AG20443 (cell line): ENCODE results near the gene CCZ1B.
"Not testable (repeated sequence)": the region's sequence is repeated elsewhere in the genome, so short reads cannot be mapped to it uniquely, and the experiment has no call there.

Source experiments
- DNase-seq: peaks from one replicate; pipeline ENCODE4 v3.0.0; 2012; ENCODE audit warnings: low spot score, mixed read lengths

Gene CCZ1B

DNA sequence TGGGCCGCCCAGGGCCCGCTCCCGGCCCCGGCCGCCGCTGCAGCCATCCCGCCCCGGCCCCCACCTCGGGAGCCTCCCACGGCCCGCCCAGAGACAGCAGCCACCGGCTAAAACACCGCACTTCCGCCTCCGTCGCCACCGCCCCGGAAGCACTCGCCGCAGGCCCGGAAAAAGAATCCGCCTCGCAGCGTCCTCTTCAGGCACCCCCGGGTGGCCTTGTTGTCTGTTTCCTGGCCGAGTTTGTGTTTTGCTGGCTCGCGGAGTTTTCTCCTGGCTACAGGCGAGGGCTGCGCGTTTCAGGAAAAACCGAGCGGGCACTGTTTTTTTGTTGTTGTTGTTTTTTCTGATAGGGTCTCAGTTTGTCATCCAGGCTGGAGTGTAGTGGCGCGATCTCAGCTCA is at the start of gene CCZ1B:
Gene CCZ1B, minus strand, starts transcription at position 125 of the 400 bp plus-strand sequence. Its CDS starts 78 bp downstream, at position 47.
- not testable (repeated sequence) for DNase-seq

- not testable (repeated sequence) for DNase-seq
These were observed 48.9 kb upstream of the CCZ1B start for GRCh38 chr7:6875022-6875421.

GRCh38 chr7:6872246-6872945 is 46.3 kb upstream of the CCZ1B start:
- not testable (repeated sequence) for DNase-seq

GRCh38 chr7:6871421-6872144 is 45.5 kb upstream of the CCZ1B start:
- not testable (repeated sequence) for DNase-seq

DNA sequence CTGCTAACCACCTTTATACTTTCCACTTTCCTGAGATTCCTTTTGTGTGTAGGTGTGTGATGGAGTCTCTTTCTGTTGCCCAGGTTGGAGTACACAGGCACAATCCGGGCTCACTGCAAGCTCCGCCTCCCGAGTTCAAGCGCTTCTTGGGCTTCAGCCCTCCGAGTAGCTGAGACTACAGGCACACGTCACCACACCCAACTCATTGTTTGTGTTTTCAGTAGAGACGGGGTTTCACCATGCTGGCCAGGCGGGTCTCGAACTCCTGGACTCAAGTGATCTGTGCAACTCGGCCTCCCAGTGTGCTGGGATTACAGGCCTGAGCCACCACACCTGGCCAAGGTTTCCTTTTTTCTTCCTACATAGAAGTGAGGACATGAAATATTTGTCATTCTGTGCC is 38.7 kb upstream of the CCZ1B start:
- DNase-seq, result not testable (repeated sequence)

DNA sequence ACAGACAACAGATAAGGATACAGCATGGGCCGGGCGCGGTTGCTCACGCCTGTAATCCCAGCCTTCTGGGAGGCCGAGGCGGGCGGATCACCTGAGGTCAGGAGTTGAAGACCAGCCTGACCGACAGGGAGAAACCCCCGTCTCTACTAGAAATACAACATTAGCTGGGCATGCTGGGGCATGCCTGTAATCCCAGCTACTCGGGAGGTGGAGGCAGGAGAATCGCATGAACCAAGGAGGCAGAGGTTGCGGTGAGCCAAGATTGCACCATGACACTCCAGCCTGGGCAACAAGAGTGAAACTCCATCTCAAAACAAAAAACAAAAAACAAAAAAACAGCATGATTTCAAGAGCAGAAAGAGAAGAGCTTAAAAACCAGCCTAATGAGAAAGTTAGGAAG is 38.1 kb upstream of the CCZ1B start:
- not testable (repeated sequence) for DNase-seq

- DNase-seq, result not testable (repeated sequence)
These were observed 36.8 kb upstream of the CCZ1B start for GRCh38 chr7:6862876-6863275.

DNA sequence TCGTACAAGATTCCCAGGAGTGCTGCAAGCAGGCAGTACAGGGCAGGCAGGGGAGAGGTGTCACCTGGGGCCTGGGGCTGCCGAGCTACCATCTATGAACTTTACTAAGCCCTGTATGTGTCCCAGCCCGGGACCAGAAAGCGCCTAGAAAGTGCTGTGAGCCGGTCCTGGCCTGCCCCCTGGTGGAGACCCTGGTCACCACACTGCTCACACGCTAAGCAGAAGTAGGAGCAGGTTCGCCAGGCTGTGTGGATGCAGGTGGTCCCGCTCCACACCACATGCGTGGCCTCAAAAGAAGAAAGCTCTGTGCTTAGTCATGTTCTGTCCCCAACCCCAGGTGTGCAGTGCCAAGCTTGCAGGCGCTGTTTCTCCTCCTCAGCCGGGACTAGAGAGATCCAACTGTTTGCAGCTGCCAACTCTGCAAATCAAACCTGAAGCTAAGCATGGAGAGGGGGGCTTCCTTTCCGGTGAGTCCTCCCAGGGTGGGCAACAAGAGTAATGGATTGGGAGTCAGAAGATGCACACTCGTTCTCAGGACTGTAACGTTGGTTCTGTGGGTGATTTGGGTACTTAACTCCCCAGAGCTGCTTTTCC is 31.7 kb upstream of the CCZ1B start:
- peak; percentile 46 for DNase-seq

DNA sequence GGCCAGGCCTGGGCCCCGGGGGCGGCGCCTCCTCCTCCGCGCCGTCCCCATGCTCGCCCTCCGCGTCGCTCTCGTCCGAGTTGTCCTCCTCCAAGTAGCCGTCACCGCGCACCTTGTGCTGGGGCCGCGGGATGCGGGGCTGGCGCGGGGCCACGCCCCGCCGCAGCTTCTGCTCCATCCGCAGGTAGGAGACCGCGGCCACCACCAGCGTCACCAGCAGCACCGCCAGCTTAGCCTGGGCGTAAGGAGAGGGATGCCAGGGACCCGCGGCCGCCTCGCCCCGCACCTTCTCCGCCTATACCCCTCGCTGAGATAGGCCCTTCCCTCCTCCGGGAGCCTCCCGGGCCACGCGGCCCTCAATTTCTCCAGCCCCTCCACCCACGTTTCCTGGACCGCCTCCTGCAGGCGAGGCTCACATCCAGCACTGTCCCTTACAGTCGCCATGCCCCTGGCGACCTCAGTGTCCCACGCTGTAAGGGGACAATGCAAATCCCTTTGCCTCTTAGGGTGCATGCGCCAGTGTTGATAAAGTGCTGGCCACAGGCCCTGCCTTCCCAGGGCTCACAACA is 29.6 kb upstream of the CCZ1B start:
- not testable (repeated sequence) for DNase-seq

GRCh38 chr7:6854747-6855562 is 28.9 kb upstream of the CCZ1B start:
- DNase-seq, result not testable (repeated sequence)

- DNase-seq, result not testable (repeated sequence)
These were observed 27.6 kb upstream of the CCZ1B start for GRCh38 chr7:6853681-6854080.

DNA sequence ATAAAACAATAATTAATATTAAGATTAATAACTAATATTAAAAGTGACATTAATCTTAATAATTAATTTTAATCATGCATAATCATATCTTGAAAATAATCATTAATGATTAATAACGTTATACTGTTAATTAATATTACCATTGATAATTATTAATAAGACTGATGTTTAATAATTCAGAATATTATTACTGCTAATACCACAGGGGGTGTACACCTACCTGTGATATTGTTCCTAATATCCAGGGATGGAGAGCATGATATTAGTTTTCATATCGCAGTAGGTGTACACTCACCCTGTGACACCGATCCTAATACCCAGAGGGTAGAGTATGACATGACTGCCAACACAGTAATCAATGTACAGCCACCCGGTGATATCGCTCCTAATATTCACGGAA is 23.1 kb upstream of the CCZ1B start:
- DNase-seq, result not testable (repeated sequence)

GRCh38 chr7:6847751-6848150 is 21.7 kb upstream of the CCZ1B start:
- DNase-seq, result not testable (repeated sequence)

GRCh38 chr7:6845971-6846449 is 19.9 kb upstream of the CCZ1B start:
- not testable (repeated sequence) for DNase-seq

DNA sequence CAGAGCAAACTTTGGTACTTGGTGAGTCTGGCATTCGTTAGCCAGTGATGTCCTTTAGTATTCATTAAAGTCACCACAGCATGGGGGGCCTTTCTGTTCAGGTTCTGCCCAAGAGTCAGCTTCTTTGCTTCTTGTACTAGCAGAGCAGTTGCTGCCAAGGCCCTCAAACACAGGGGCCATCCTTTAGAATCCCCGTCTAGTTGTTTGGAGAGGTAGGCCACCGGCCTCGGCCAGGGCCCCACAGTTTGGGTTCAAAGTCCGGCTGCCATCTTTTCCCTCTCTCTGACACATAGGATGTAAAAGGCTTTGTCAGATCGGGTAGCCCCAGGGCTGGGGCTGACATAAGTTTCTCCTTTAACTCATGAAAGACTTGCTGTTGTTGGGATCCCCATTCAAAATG is 17.6 kb upstream of the CCZ1B start:
- DNase-seq, result not testable (repeated sequence)

- DNase-seq, result not testable (repeated sequence)
These were observed 17.0 kb upstream of the CCZ1B start for GRCh38 chr7:6843092-6843491.

- not testable (repeated sequence) for DNase-seq
These were observed 16.3 kb upstream of the CCZ1B start for GRCh38 chr7:6842278-6842921.

GRCh38 chr7:6837081-6837480 is 11.0 kb upstream of the CCZ1B start:
- DNase-seq, result not testable (repeated sequence)

DNA sequence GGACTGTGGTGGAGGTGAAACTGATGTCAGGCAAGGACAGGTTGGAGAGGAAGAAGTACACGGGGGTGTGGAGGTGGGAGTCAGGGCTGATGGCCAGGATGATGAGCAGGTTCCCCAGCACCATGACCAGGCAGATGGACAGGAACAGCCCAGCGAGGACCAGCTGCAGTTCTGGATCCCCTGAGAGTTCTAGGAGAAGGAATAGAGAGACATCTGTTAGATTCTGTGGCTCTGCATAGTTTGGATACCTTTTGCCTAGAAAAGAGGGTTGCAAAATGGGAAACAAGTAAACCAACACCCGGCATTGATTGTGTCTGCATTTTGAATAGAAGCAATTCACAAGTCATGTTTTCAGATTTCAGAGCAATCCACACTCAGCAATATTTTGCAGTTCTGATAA is 9.4 kb upstream of the CCZ1B start:
- not testable (repeated sequence) for DNase-seq

DNA sequence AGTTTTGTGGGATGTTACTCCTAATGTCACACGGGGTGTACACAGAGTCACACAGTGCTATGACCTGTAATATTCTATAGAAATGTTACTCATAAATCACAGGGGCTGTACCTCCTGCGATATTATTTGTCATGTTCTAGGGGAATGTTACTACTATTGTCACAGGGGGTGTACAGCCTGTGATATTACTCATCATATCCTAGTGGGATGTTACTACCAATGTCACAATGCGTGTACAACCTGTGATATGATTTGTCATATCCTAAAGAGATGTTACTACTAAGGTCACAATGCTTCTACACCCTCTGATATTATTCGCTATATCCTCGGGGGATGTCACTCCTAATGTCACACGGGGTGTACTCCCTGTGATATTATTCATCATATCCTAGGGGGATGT is 7.6 kb upstream of the CCZ1B start:
- no peak for DNase-seq
